GM19438 (cell line): ENCODE results near the gene RPL22.

Experiments
- ATAC-seq: cut with Tn5 transposase; IDR thresholded peaks from one replicate; pipeline ENCODE4 v1.9.1; 2021; ENCODE audit warnings: low read depth; ENCODE audit not compliant: unreplicated experiment

The RPL22 gene

GRCh38 chr1:6205849-6206519 lies 6.6 kb upstream of the RPL22 start, which contains the start of gene RNF207:
Gene RNF207 (plus strand): TSS chr1:6206119. CDS start chr1:6206536, 417 bp downstream.
- ATAC-seq, result peak; percentile 51

- ATAC-seq, result no peak
Observed at GRCh38 chr1:6202256-6202655, 2.9 kb upstream of the RPL22 start.

GRCh38 chr1:6200188-6200809 lies 904 bp upstream of the RPL22 start:
- no peak for ATAC-seq

- peak; percentile 34 for ATAC-seq
Observed at GRCh38 chr1:6198646-6199297, 623 bp downstream of the RPL22 start.

GRCh38 chr1:6197746-6198427 lies 1.5 kb downstream of the RPL22 start:
- no peak for ATAC-seq

- ATAC-seq, result no peak
Observed at GRCh38 chr1:6191968-6192367, 7.4 kb downstream of the RPL22 start.

- no peak for ATAC-seq
Observed at GRCh38 chr1:6188466-6188865, 10.9 kb downstream of the RPL22 start.

GRCh38 chr1:6185635-6186382 lies 13.6 kb downstream of the RPL22 start:
- ATAC-seq, result no peak

- no peak for ATAC-seq
Observed at GRCh38 chr1:6185151-6185550, 14.2 kb downstream of the RPL22 start.

GRCh38 chr1:6184083-6184783 lies 15.2 kb downstream of the RPL22 start:
- no peak for ATAC-seq

- no peak for ATAC-seq
Observed at GRCh38 chr1:6183520-6183989, 15.8 kb downstream of the RPL22 start.

- ATAC-seq, result no peak
Observed at GRCh38 chr1:6181347-6181770, 18.0 kb downstream of the RPL22 start.

- no peak for ATAC-seq
Observed at GRCh38 chr1:6180707-6181311, 18.6 kb downstream of the RPL22 start.

- ATAC-seq, result no peak
Observed at GRCh38 chr1:6180268-6180706, 19.1 kb downstream of the RPL22 start, which contains the start of gene CHD5. Gene CHD5 (minus strand): TSS chr1:6180321. CDS start chr1:6180023, 298 bp downstream.

GRCh38 chr1:6179564-6180175 lies 19.7 kb downstream of the RPL22 start:
- no peak for ATAC-seq

GRCh38 chr1:6178751-6179563 lies 20.4 kb downstream of the RPL22 start:
- no peak for ATAC-seq

GRCh38 chr1:6177681-6178380 lies 21.6 kb downstream of the RPL22 start:
- no peak for ATAC-seq
